Esophagus (tissue), 2 donors: ENCODE measurements around the gene ZBTB25. TPM values are rescaled to one million over a fixed set of nuclear protein-coding genes. Genes with fewer than 3 reads are reported as not detected.

Experiments used
- H3K27ac ChIP-seq, 2 donors: one replicate each; pipeline ENCODE4 v1.5.1; 2013; ENCODE audit warnings: low read depth in 2 of 2, mild to moderate bottlenecking in 2 of 2, inconsistent platforms in 1 of 2, low read length in 1 of 2, moderate library complexity in 1 of 2
- H3K27me3 ChIP-seq, 2 donors: one replicate each; pipeline ENCODE4 v1.6.1; 2013; ENCODE audit warnings: low read length in 2 of 2, control low read depth in 1 of 2, mild to moderate bottlenecking in 1 of 2; ENCODE audit not compliant: insufficient read depth in 2 of 2, control insufficient read depth in 1 of 2
- H3K36me3 ChIP-seq, 2 donors: one replicate each; pipeline ENCODE4 v1.6.1; 2013; ENCODE audit warnings: low read length in 1 of 2; ENCODE audit not compliant: control insufficient read depth in 2 of 2, insufficient read depth in 2 of 2
- H3K4me1 ChIP-seq, 2 donors: one replicate each; pipeline ENCODE4 v1.6.1; 2013; ENCODE audit warnings: low read length in 1 of 2; ENCODE audit not compliant: control insufficient read depth in 2 of 2, insufficient read depth in 2 of 2
- H3K4me3 ChIP-seq, 2 donors: one replicate each; pipeline ENCODE4 v1.5.1; 2013; ENCODE audit warnings: low read length in 2 of 2, mild to moderate bottlenecking in 2 of 2, low read depth in 1 of 2, moderate library complexity in 1 of 2
- H3K9me3 ChIP-seq, 2 donors: one replicate each; pipeline ENCODE4 v1.6.1; 2013; ENCODE audit warnings: mild to moderate bottlenecking in 2 of 2, low read depth in 1 of 2, low read length in 1 of 2, moderate library complexity in 1 of 2; ENCODE audit not compliant: control insufficient read depth in 2 of 2, insufficient read depth in 1 of 2
- WGBS, 2 donors: extraction: QIAGEN DNeasy Blood & Tissue Kit; methylation state at CpG; one replicate each; pipeline ENCODE4 v1.1.7; 2013; 5-methylcytosine and 5-hydroxymethylcytosine counted together
- polyA plus RNA-seq, 2 donors: library from polyadenylated mRNA; stranded (reverse); fragments of 200-250 nt; gene quantifications; one replicate each; pipeline ENCODE4 v1.2.3, GENCODE V29; 2013
- donor health status: healthy with polysubstance abuse.
- donor health status: Bipolar disorder and iron deficiency.

Gene ZBTB25
- polyA plus RNA-seq, 2 donors: 1.7 to 2.7 TPM

DNA sequence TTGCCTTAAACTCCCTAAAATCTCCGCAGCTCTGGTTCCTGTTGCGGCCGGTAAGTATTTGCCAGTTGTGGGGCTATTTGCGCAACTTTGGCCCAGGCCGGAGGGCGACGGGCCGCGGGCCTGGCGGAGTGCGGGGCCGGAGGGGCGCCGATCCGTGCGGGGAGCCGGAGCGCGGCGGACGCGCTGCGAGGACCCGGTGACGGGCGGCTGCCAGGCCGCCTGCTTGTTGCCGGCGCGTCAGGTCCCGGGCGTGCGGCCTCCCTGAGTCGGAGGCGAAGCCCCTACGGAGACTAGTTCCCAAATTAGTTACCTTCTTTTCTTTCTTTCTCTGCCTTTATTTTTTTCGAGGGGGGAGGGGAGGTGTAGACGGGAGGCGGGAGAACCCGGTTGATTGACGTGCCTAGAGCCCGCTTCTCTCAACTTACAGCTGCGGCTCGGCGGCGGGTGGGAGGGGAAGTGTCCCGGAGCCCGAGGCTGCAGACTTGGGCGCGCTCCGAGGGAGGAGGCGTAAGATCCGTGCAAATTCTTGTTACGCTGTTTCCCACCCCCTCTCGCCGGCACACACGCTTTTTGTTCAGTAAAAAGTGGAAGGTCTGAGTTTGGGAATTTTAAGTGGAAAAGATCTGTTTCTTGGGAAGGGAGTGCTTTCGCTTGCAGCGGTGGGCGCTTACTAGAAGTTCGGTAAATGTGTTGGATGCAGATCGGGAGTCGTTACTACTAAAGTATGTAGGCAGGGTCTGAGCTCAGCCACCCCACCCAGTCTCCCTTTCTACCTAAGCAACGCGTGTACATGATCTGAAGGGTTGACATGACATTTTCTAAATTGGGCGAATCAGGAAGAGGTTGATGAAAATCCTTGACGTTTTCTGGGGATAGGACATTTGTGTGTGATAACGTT lies 1.5 kb upstream of the ZBTB25 start:
- Histone ChIP-seq H3K27me3 (no peaks in the 10 kb centered on the region), H3K27ac (peak overlapping the region; percentile 98 to 99), H3K36me3 (no peaks in the 10 kb centered on the region), H3K4me1 (peaks cover 0 to 3% of the 10 kb centered on the region in 2 donors), H3K4me3 (peak overlapping the region; percentile 80 to 87), H3K9me3 (no peaks in the 10 kb centered on the region)
- 0 to 1% methylated on average over 68 of the region's 68 CpGs for WGBS, 2 donors

- Histone ChIP-seq H3K27ac (peak within 1 kb of the TSS; percentile 98 to 99), H3K9me3 (no peaks in the 10 kb centered on the region), H3K36me3 (no peaks in the 10 kb centered on the region), H3K4me3 (peak within 1 kb of the TSS; percentile 80 to 87), H3K4me1 (peaks cover 0 to 3% of the 10 kb centered on the region in 2 donors), H3K27me3 (no peaks in the 10 kb centered on the region)
- 0% methylated on average over 56 to 63 of the region's 63 CpGs for WGBS, 2 donors
Observed at GRCh38 chr14:64504310-64504896, 765 bp upstream of the ZBTB25 start, which contains the start of gene ZBTB1. ZBTB1 (plus strand) TSS chr14:64504770; CDS start chr14:64521505, 16,735 bp downstream.

GRCh38 chr14:64502887-64503433 lies 678 bp downstream of the ZBTB25 start:
- Histone ChIP-seq H3K4me3 (peak overlapping the region; percentile 80 to 87), H3K4me1 (no peaks in the 10 kb centered on the region), H3K36me3 (no peaks in the 10 kb centered on the region), H3K27me3 (no peaks in the 10 kb centered on the region), H3K9me3 (no peaks in the 10 kb centered on the region), H3K27ac (peak overlapping the region; percentile 98 to 99)
- 0 to 1% methylated on average over 29 of the region's 29 CpGs for WGBS, 2 donors

GRCh38 chr14:64502456-64502855 lies 1.2 kb downstream of the ZBTB25 start:
- Histone ChIP-seq H3K4me1 (no peaks in the 10 kb centered on the region), H3K27me3 (no peaks in the 10 kb centered on the region), H3K4me3 (peak overlapping the region; percentile 80 to 87), H3K9me3 (no peaks in the 10 kb centered on the region), H3K27ac (peak overlapping the region; percentile 98 to 99), H3K36me3 (no peaks in the 10 kb centered on the region)
- 28 to 34% methylated on average over 6 of the region's 6 CpGs for WGBS, 2 donors

DNA sequence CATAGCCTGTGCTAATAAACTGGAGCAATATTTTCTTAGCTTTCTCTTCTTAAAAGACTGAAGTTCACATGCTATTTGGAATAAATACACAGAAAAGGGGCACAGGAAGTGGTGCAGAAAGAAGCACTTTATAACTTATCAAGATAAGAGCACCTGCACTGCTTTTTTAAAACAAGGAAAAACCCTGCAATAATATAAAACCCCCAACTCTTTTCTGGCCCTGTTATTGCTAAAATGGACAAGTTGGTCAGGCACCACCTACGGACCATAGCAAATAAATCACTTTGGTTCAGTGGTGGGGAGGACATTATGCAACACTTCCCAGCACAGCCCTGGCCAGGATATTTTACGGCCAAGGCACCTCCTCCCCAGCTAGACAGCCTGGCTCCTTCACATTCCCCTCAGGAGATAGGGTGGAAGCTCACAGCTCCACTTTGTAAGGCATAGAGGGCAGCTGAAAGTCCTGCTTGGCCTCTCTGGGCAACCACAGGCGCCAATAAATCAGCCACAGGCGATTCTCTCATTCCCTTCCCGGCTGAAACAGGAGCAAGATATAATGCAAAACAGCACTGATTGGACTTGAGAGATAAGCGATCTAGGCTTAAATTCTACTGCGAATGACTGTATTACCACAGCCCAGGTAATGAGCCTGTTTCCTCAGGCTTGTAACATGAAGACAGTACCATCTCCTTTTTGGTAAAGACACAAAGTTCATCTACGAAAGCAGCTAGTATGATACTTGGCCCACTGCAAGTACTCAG lies 2.0 kb downstream of the ZBTB25 start:
- no peaks in the 10 kb centered on the region for H3K4me1 ChIP-seq
- H3K27ac ChIP-seq: peak overlapping the region; percentile 98 to 99
- 19 to 27% methylated on average over 8 of the region's 8 CpGs for WGBS, 2 donors
- peak overlapping the region in 1 of 2 donors; percentile 80 for H3K4me3 ChIP-seq
- H3K36me3 ChIP-seq: no peaks in the 10 kb centered on the region
- H3K9me3 ChIP-seq: no peaks in the 10 kb centered on the region
- H3K27me3 ChIP-seq: no peaks in the 10 kb centered on the region

GRCh38 chr14:64500088-64500487 lies 3.5 kb downstream of the ZBTB25 start:
- WGBS, 2 donors: 97 to 98% methylated on average over 1 of the region's 1 CpG
- no peaks in the 10 kb centered on the region for H3K9me3 ChIP-seq
- no peak overlapping the region for H3K4me3 ChIP-seq
- no peaks in the 10 kb centered on the region for H3K4me1 ChIP-seq
- H3K27me3 ChIP-seq: no peaks in the 10 kb centered on the region
- no peaks in the 10 kb centered on the region for H3K36me3 ChIP-seq
- no peak overlapping the region for H3K27ac ChIP-seq

GRCh38 chr14:64496764-64497163 lies 6.9 kb downstream of the ZBTB25 start:
- Histone ChIP-seq H3K4me3 (no peak overlapping the region), H3K9me3 (no peaks in the 10 kb centered on the region), H3K27me3 (no peaks in the 10 kb centered on the region), H3K4me1 (no peaks in the 10 kb centered on the region), H3K27ac (no peak overlapping the region), H3K36me3 (peaks cover 0 to under 1% of the 10 kb centered on the region in 2 donors)

- no peak overlapping the region for H3K27ac ChIP-seq
- H3K36me3 ChIP-seq: peaks cover 0 to 3% of the 10 kb centered on the region in 2 donors
- H3K4me1 ChIP-seq: no peaks in the 10 kb centered on the region
- H3K4me3 ChIP-seq: no peak overlapping the region
- no peaks in the 10 kb centered on the region for H3K27me3 ChIP-seq
- no peaks in the 10 kb centered on the region for H3K9me3 ChIP-seq
Observed at GRCh38 chr14:64495252-64495651, 8.4 kb downstream of the ZBTB25 start.

DNA sequence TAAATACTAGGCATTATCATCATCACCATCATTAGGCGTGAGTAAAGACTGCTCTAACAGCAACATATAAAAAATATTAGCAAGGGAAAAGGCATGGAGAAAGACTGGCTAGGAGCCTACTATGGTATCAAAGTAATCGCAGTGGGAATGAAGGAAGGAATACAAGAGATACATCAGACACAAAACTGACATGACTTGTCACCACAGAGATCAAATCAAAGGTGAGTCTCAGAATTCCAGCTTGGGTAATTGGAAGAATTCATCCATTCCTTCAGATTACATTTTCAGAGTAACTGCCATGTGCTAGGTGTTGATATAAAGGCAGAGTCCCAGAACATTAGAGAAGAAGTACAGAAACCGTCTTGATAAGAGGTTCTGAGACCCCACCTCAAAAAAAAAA lies 10.2 kb downstream of the ZBTB25 start:
- no peak overlapping the region for H3K27ac ChIP-seq
- no peaks in the 10 kb centered on the region for H3K9me3 ChIP-seq
- 91 to 96% methylated on average over 3 of the region's 3 CpGs for WGBS, 2 donors
- H3K36me3 ChIP-seq: peaks cover 0 to 3% of the 10 kb centered on the region in 2 donors
- H3K27me3 ChIP-seq: no peaks in the 10 kb centered on the region
- no peak overlapping the region for H3K4me3 ChIP-seq
- H3K4me1 ChIP-seq: no peaks in the 10 kb centered on the region
